OCI-LY1 (cell line): ENCODE results near the gene IRS2.

Source experiments
- H2AFZ ChIP-seq: fragments of 200-600 bp; sonication (generic), shearing (Covaris generic); 2 replicates; pipeline ENCODE4 v1.6.0; 2014; ENCODE audit warnings: antibody characterized with exemption, mild to moderate bottlenecking, low read length
- H3F3A ChIP-seq: fragments of 200-600 bp; sonication (generic), shearing (Covaris generic); 2 replicates; pipeline ENCODE4 v1.6.0; 2014; ENCODE audit warnings: mild to moderate bottlenecking, antibody characterized with exemption, low read length, moderate library complexity; ENCODE audit not compliant: insufficient read depth
- H3K27ac ChIP-seq: fragments of 200-600 bp; sonication (generic); 2 replicates; pipeline ENCODE4 v1.5.1; 2014; ENCODE audit warnings: low read length, mixed run types, mild to moderate bottlenecking, low read depth; ENCODE audit not compliant: poor library complexity, severe bottlenecking
- H3K27me3 ChIP-seq: fragments of 200-600 bp; sonication (generic); 2 replicates; pipeline ENCODE4 v1.6.0; 2014; ENCODE audit warnings: antibody characterized with exemption, mild to moderate bottlenecking, low read length, moderate library complexity; ENCODE audit not compliant: insufficient read depth
- H3K36me3 ChIP-seq: fragments of 200-600 bp; sonication (generic); 2 replicates; pipeline ENCODE4 v1.6.1; 2014; ENCODE audit warnings: mild to moderate bottlenecking, antibody characterized with exemption, low read length, moderate library complexity, mixed read lengths; ENCODE audit not compliant: insufficient read depth
- H3K4me1 ChIP-seq: fragments of 200-600 bp; sonication (generic); 2 replicates; pipeline ENCODE4 v1.5.1; 2014; ENCODE audit warnings: mild to moderate bottlenecking, low read length, moderate library complexity; ENCODE audit not compliant: insufficient read depth, severe bottlenecking
- H3K4me2 ChIP-seq: fragments of 200-600 bp; sonication (generic), shearing (Covaris generic); 2 replicates; pipeline ENCODE4 v1.6.1; 2014; ENCODE audit warnings: low read length
- H3K4me3 ChIP-seq: fragments of 200-600 bp; sonication (generic); 2 replicates; pipeline ENCODE4 v1.5.1; 2014; ENCODE audit warnings: low read length, low read depth, mild to moderate bottlenecking, mixed read lengths; ENCODE audit not compliant: poor library complexity, severe bottlenecking
- H3K79me2 ChIP-seq: fragments of 200-600 bp; shearing (Covaris generic); 2 replicates; pipeline ENCODE4 v1.6.1; 2016; ENCODE audit warnings: mixed run types, low read length, mixed read lengths; ENCODE audit not compliant: insufficient read depth
- H3K9ac ChIP-seq: fragments of 200-600 bp; sonication (generic), shearing (Covaris generic); 2 replicates; pipeline ENCODE4 v1.6.1; 2014; ENCODE audit warnings: mild to moderate bottlenecking, low read length, mixed read lengths
- H3K9me2 ChIP-seq: fragments of 200-600 bp; sonication (generic), shearing (Covaris generic); 2 replicates; pipeline ENCODE4 v1.6.1; 2014; ENCODE audit warnings: low read depth, mild to moderate bottlenecking, low read length, mixed read lengths
- H3K9me3 ChIP-seq: fragments of 200-600 bp; shearing (Covaris generic); 2 replicates; pipeline ENCODE4 v1.6.1; 2014; ENCODE audit warnings: low read length, mixed read lengths
- H4K20me1 ChIP-seq: fragments of 200-600 bp; sonication (generic), shearing (Covaris generic); 2 replicates; pipeline ENCODE4 v1.6.0; 2016; ENCODE audit warnings: mild to moderate bottlenecking, low read length; ENCODE audit not compliant: insufficient read depth
- CTCF ChIP-seq: fragments of 200-600 bp; sonication (generic), shearing (Covaris generic); IDR thresholded peaks from 2 replicates; pipeline ENCODE4 v1.5.1; 2017; ENCODE audit warnings: mild to moderate bottlenecking, antibody characterized with exemption, low read length, moderate library complexity, mixed read lengths
- EZH2 ChIP-seq: fragments of 200-600 bp; sonication (generic), shearing (Covaris generic); IDR thresholded peaks from 2 replicates; pipeline ENCODE4 v1.8.0; 2017; ENCODE audit warnings: borderline replicate concordance, mixed run types, mild to moderate bottlenecking, antibody characterized with exemption, low read length, moderate library complexity, mixed read lengths

IRS2 gene

DNA sequence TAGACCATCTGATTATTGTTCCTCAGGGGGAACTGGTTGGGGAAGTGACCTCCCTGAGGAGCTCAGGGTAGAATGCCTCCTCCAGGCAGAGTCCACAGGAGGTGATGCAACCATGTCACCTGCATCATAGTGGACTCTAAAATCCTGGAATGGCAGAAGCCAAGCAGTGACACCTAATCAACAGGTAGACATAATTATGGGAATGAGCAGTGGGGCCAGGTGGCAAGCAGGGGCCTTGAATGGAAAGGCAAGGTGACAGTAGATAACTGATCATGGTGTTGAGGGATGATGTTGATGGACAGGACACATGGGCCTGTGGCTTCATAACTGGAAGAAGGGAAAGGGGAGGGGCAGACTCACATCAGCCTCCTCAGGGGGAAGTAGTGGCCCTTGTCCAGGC, 27.3 kb upstream of the IRS2 start:
- H3K27me3 ChIP-seq, result no peaks in the 10 kb centered on the region; the same call in 1 of the 2 replicates
- H3K4me3 ChIP-seq, result no peak overlapping the region
- H3F3A ChIP-seq, result no peaks in the 10 kb centered on the region
- TF ChIP-seq EZH2, result no peak
- no peak overlapping the region for H2AFZ ChIP-seq
- H3K27ac ChIP-seq, result no peak overlapping the region
- H3K9me2 ChIP-seq, result no peaks in the 10 kb centered on the region
- H3K9ac ChIP-seq, result no peak overlapping the region
- H3K9me3 ChIP-seq, result no peaks in the 10 kb centered on the region
- no peaks in the 10 kb centered on the region for H3K79me2 ChIP-seq
- H3K4me1 ChIP-seq, result no peaks in the 10 kb centered on the region
- no peaks in the 10 kb centered on the region for H3K36me3 ChIP-seq
- no peak overlapping the region for H3K4me2 ChIP-seq
- no peaks in the 10 kb centered on the region for H4K20me1 ChIP-seq

- Histone ChIP-seq H3K79me2 (no peaks in the 10 kb centered on the region), H3K27me3 (no peaks in the 10 kb centered on the region; the same call in 1 of the 2 replicates), H3K9ac (no peak overlapping the region), H3K27ac (no peak overlapping the region), H3K4me3 (no peak overlapping the region), H3K36me3 (no peaks in the 10 kb centered on the region), H3K9me2 (no peaks in the 10 kb centered on the region), H3K9me3 (no peaks in the 10 kb centered on the region), H3K4me1 (no peaks in the 10 kb centered on the region), H3K4me2 (no peak overlapping the region), H3F3A (no peaks in the 10 kb centered on the region), H2AFZ (no peak overlapping the region), H4K20me1 (no peaks in the 10 kb centered on the region)
- TF ChIP-seq EZH2, result no peak
- no peak for TF ChIP-seq CTCF
Measured at GRCh38 chr13:109812382-109812781, 26.0 kb upstream of the IRS2 start.

DNA sequence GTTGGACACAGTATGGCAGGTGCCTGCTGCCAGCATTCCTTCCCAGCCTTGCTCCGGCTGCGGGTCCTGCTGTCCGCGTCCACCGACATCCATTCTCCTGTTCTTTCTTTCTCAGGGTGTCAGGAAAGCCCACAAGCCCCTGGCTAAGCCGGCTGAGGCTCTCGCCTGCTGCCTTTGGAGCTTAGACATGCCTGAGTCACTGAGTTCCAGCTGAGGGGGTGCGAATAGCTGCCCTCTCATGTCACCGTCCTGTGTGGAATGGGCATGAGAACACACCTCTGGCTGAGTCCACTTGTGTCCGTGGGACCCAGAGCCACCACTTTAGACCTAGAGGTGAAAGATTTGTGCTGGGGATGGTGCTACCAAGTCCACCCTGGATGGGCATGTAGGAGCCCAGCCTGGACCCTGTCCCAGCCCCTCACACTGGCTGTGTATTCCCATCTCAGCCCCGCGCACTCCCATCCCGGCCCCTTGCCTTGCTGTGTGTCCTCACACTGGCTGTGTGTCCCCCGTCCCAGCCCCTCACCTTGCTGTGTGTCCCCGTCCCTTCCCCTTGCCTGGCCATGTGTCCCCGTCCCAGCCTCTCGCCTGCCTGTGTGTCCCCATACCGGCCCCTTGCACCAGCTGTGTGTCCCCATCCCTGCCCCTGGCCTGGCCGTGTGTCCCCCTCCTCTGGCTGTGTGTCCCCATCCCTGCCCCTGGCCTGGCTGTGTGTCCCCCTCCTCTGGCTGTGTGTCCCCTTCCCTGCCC, 24.6 kb upstream of the IRS2 start:
- no peak for TF ChIP-seq EZH2
- H4K20me1 ChIP-seq, result no peaks in the 10 kb centered on the region
- no peaks in the 10 kb centered on the region for H3K36me3 ChIP-seq
- no peaks in the 10 kb centered on the region for H3K79me2 ChIP-seq
- no peak overlapping the region for H2AFZ ChIP-seq
- no peaks in the 10 kb centered on the region; the same call in 1 of the 2 replicates for H3K27me3 ChIP-seq
- H3K4me1 ChIP-seq, result no peaks in the 10 kb centered on the region
- no peaks in the 10 kb centered on the region for H3K9me2 ChIP-seq
- no peak overlapping the region for H3K4me2 ChIP-seq
- no peaks in the 10 kb centered on the region for H3K9me3 ChIP-seq
- H3K4me3 ChIP-seq, result no peak overlapping the region
- H3K9ac ChIP-seq, result no peak overlapping the region
- H3F3A ChIP-seq, result no peaks in the 10 kb centered on the region
- H3K27ac ChIP-seq, result no peak overlapping the region

GRCh38 chr13:109809216-109809932, 23.0 kb upstream of the IRS2 start:
- H3K79me2 ChIP-seq, result no peaks in the 10 kb centered on the region
- H3K9me2 ChIP-seq, result no peaks in the 10 kb centered on the region
- H3K4me3 ChIP-seq, result no peak overlapping the region
- no peaks in the 10 kb centered on the region for H4K20me1 ChIP-seq
- no peaks in the 10 kb centered on the region; the same call in 1 of the 2 replicates for H3K27me3 ChIP-seq
- H3K27ac ChIP-seq, result no peak overlapping the region
- no peak overlapping the region for H3K4me2 ChIP-seq
- no peaks in the 10 kb centered on the region for H3K9me3 ChIP-seq
- H2AFZ ChIP-seq, result no peak overlapping the region
- no peaks in the 10 kb centered on the region for H3K36me3 ChIP-seq
- no peaks in the 10 kb centered on the region for H3F3A ChIP-seq
- no peak overlapping the region for H3K9ac ChIP-seq
- no peak for TF ChIP-seq CTCF
- TF ChIP-seq EZH2, result no peak
- H3K4me1 ChIP-seq, result no peaks in the 10 kb centered on the region
